GM13977 (cell line): Measurements from ENCODE around the gene PKIB.

Source experiments
- DNase-seq: peaks from one replicate; pipeline ENCODE4 v3.0.0; 2012; ENCODE audit warnings: low spot score
- CTCF ChIP-seq: IDR thresholded peaks from 2 replicates; pipeline ENCODE4 v1.5.1; 2012; ENCODE audit warnings: mild to moderate bottlenecking, control low read depth; ENCODE audit not compliant: insufficient read depth; ENCODE audit errors: extremely low read depth, missing control alignments
- in situ Hi-C: fragments of 300-500 bp; cut with MboI; formaldehyde crosslinking; loops from one replicate; pipeline ENCODE4 v1.12.0; 2022; ENCODE audit warnings: low sequenced_read_pairs, low pct_unique_long_range_greater_than_20kb, mixed read lengths, inconsistent platforms; ENCODE audit not compliant: unreplicated experiment

Gene PKIB

DNA sequence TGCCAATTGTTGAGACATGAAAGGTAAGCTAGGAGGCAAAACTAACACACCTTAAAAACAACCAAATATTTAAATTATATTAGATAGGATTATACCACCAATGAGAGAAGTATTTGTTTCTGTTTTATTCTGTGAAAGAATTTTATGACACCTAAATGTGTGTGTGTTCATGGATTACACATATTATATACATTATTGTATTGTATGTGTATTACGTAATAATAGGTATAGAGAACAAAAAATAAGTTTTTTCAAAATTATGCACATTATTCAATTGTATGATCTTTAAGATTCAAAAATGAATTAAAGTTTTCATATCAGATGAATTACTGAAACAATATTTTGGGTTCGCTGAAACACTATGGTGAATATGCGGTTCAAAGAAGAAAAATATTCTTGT, 85.0 kb downstream of the PKIB start:
- in situ Hi-C loops, result no loop called here
- TF ChIP-seq CTCF, result no peak
- no peak for DNase-seq

DNA sequence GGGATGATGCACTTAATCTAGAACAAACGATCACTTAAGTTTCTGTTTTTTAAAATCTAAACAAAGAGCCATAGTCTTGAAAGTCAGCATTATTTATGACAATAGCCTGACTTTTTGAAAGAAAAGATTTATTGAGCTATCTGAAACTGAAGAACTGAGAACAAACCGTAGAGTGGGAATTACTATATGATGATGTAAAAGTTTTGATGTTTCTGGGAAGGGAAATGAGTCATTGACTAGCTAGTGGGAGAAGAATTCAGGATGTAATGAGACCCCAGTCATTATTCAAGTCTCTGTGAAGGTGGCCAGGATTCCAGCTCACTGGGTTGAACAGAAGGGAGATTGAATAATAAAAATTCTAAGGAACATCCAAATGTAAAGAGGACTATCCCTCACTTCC, 85.9 kb downstream of the PKIB start:
- DNase-seq, result no peak
- no peak for TF ChIP-seq CTCF
- in situ Hi-C loops, result no loop called here

DNA sequence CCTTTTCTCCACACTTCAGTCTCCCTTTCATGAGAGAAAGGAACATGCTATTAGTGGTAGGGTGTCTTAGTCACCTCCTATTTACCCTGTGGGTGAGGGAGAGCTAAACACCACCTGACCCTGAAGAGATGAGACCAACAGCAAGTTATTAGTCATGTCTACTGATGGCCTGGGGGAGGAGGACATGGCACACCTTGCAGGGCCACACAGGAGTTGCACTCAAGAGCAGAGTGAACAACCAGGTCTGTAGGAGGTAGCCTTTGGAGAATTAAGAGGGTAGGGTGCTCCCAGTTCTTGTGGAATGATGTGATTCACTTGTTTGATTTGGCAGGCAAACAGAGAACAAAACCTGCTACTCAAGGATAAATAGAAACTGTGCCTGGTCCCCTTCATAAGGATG, 86.6 kb downstream of the PKIB start:
- TF ChIP-seq CTCF, result no peak
- DNase-seq, result no peak
- in situ Hi-C loops, result no loop called here

DNA sequence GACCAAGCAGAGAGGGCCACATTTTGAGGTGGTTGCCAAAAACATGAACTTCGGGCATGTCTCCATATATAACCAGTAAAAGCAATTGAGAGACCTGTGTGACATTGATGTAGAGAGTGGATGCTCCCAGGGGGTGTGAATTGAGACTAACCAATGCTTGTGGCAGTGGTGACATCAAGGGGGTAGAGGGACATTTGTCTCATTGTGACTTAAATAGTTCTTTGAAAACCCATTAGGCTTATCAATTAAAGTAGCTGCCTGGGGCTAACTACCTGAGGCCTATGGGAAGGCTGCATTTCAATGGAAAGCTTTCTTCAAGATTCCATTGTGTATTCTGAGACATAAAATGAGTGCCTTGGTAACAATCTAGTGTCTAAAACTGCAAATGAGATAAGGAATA, 87.3 kb downstream of the PKIB start:
- no peak for TF ChIP-seq CTCF
- in situ Hi-C loops, result no loop called here
- no peak for DNase-seq

DNA sequence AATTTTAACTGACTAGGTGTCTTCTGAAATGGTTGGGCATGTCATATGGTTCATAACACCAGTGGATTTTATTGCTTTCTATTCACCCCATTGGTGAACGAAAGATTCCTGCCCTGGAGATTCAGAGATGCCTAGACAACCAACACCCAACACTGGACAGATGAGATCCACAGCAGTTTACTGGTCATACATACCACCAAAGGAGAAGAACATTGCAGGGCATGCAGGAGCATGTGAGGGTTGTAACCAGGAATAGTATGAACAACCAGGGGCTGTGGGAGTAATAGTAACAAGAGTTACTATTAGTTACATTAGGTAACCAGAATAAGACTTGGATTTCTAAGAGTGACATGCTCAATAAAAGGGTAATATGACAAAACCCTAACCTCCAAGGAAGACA, 91.5 kb downstream of the PKIB start:
- no peak for DNase-seq
- no peak for TF ChIP-seq CTCF
- in situ Hi-C loops, result no loop called here

- in situ Hi-C loops, result no loop called here
- no peak for DNase-seq
- no peak for TF ChIP-seq CTCF
Measured at GRCh38 chr6:122702841-122703240, 92.6 kb downstream of the PKIB start.

DNA sequence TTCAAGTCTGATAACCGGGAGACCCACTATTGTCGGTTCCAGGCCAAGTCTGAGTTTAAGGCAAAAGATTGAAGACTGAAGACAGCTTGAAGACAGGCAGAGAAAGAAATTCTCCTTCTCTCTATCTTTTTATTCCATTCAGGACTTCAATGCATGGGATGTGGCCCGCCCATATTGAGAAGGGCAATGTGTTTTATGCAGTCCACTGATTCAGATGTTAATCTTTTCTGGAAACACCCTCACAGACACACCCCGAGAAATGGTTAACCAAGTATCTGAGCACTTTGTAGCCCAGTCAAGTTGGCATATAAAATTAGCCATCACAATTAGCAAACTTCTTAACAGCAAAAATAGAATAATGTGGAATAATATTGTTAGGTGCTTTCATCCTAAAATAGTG, 93.9 kb downstream of the PKIB start:
- no peak for TF ChIP-seq CTCF
- in situ Hi-C loops, result no loop called here
- no peak for DNase-seq
